ENCODE measurements around the gene BEST1.

The BEST1 gene

GRCh38 chr11:61914471-61915171 is 35.5 kb upstream of the BEST1 start:
- no peak for DNase-seq (ENCODE audit: low read depth in 4 of 4, low spot score in 1 of 4)

- DNase-seq (ENCODE audit: low read depth in 4 of 4, low spot score in 1 of 4): no peak
Measured at GRCh38 chr11:61916737-61917333, 33.3 kb upstream of the BEST1 start.

GRCh38 chr11:61917334-61918109 is 32.6 kb upstream of the BEST1 start, which contains the start of gene RAB3IL1:
RAB3IL1 (minus strand) TSS chr11:61917566; CDS start chr11:61917367, 199 bp downstream.
- DNase-seq (ENCODE audit: low read depth in 4 of 4, low spot score in 1 of 4): no peak

- no peak for DNase-seq (ENCODE audit: low read depth in 4 of 4, low spot score in 1 of 4)
Measured at GRCh38 chr11:61918251-61918937, 31.8 kb upstream of the BEST1 start.

GRCh38 chr11:61918938-61919704 is 31.0 kb upstream of the BEST1 start:
- no peak for DNase-seq (ENCODE audit: low read depth in 4 of 4, low spot score in 1 of 4)

- no peak for DNase-seq (ENCODE audit: low read depth in 4 of 4, low spot score in 1 of 4)
Measured at GRCh38 chr11:61919705-61920631, 30.2 kb upstream of the BEST1 start.

GRCh38 chr11:61921446-61921845 is 28.7 kb upstream of the BEST1 start:
- DNase-seq (ENCODE audit: low read depth in 4 of 4, low spot score in 1 of 4): no peak

- DNase-seq (ENCODE audit: low read depth in 4 of 4, low spot score in 1 of 4): no peak
Measured at GRCh38 chr11:61922539-61922938, 27.6 kb upstream of the BEST1 start.

- no peak for DNase-seq (ENCODE audit: low read depth in 4 of 4, low spot score in 1 of 4)
Measured at GRCh38 chr11:61923166-61924063, 26.7 kb upstream of the BEST1 start.

GRCh38 chr11:61924064-61924455 is 26.1 kb upstream of the BEST1 start:
- no peak for DNase-seq (ENCODE audit: low read depth in 4 of 4, low spot score in 1 of 4)

- no peak for DNase-seq (ENCODE audit: low read depth in 4 of 4, low spot score in 1 of 4)
Measured at GRCh38 chr11:61925736-61926135, 24.4 kb upstream of the BEST1 start.

GRCh38 chr11:61926235-61926634 is 23.9 kb upstream of the BEST1 start:
- no peak for DNase-seq (ENCODE audit: low read depth in 4 of 4, low spot score in 1 of 4)

- DNase-seq (ENCODE audit: low read depth in 4 of 4, low spot score in 1 of 4): no peak
Measured at GRCh38 chr11:61927501-61927900, 22.6 kb upstream of the BEST1 start.

- DNase-seq (ENCODE audit: low read depth in 4 of 4, low spot score in 1 of 4): no peak
Measured at GRCh38 chr11:61928606-61929005, 21.5 kb upstream of the BEST1 start.

- DNase-seq (ENCODE audit: low read depth in 4 of 4, low spot score in 1 of 4): no peak
Measured at GRCh38 chr11:61930933-61931332, 19.2 kb upstream of the BEST1 start.

- DNase-seq (ENCODE audit: low read depth in 4 of 4, low spot score in 1 of 4): no peak
Measured at GRCh38 chr11:61935861-61936260, 14.3 kb upstream of the BEST1 start.

GRCh38 chr11:61940466-61940865 is 9.7 kb upstream of the BEST1 start:
- DNase-seq (ENCODE audit: low read depth in 4 of 4, low spot score in 1 of 4): no peak

- DNase-seq (ENCODE audit: low read depth in 4 of 4, low spot score in 1 of 4): no peak
Measured at GRCh38 chr11:61945191-61945590, 5.0 kb upstream of the BEST1 start.

- no peak for DNase-seq (ENCODE audit: low read depth in 4 of 4, low spot score in 1 of 4)
Measured at GRCh38 chr11:61946894-61947293, 3.3 kb upstream of the BEST1 start.

All from stimulated activated CD4-positive, alpha-beta T cell treated with anti-CD3 and anti-CD28 coated beads, Interleukin-1b, Interleukin-23, amount 100 ng/mL, for 24 hours (primary cell).